Measurements from ENCODE around the gene PROC.

GRCh38 chr2:127437056-127437455 lies 18.8 kb downstream of the PROC start:
- TF ChIP-seq POLR2AphosphoS5 (IDR thresholded peaks at IDR 0.05; ENCODE audit: low read depth, low read length) (no peak), TAF1 (IDR thresholded peaks at IDR 0.05; ENCODE audit: low read depth, low read length) (no peak), POLR2A (IDR thresholded peaks at IDR 0.05; ENCODE audit: low read depth, low read length) (no peak), SPI1 (IDR thresholded peaks at IDR 0.05; ENCODE audit: low read depth, low read length) (no peak)
